ENCODE data around the gene LRMDA. TPM values are rescaled to one million over a fixed set of nuclear protein-coding genes. Genes with fewer than 3 reads are reported as not detected.

Gene LRMDA
- total and polyA plus RNA-seq, 2 of the 13 experiments (the other 11 are each of a cell fraction or from before 2014, with no cell fraction given) = 13.4 to 22.0 TPM

- no peak for TF ChIP-seq KLF16 (CRISPR knock-in tag; IDR thresholded peaks at IDR 0.05)
- no peak for TF ChIP-seq EP300 (IDR thresholded peaks at IDR 0.05; ENCODE audit: low read depth in 2 of 2, low read length in 2 of 2)
- no peak for TF ChIP-seq EP300 (CRISPR knock-in tag; IDR thresholded peaks at IDR 0.05; ENCODE audit: borderline replicate concordance)
- TF ChIP-seq TCF7L2 (IDR thresholded peaks at IDR 0.05; ENCODE audit: low read depth, low read length) = no peak
Measured at GRCh38 chr10:76072384-76072783, 641.0 kb downstream of the LRMDA start (continued).

- in situ Hi-C loops (cut with HindIII; ENCODE audit: extremely low pct_ligation_motif_present, low pct_unique_long_range_greater_than_20kb) = no loop called here
- no peak overlapping the region for H3K9ac ChIP-seq (ENCODE audit: insufficient read depth, low read depth, low read length)
- POLR2A ChIA-PET = no interaction called here
- FAIRE-seq (no peak), DNase-seq (ENCODE audit: low spot score) (no peak), ATAC-seq (no peak)
- WGBS (ENCODE audit: low lambda C conversion rate) = 92% methylated on average over 2 of the region's 2 CpGs
- H3K27me3 ChIP-seq (ENCODE audit: control insufficient read depth in 1 of 2, insufficient read depth in 2 of 2, low read length in 2 of 2) = no peaks in the 10 kb centered on the region
- no peak overlapping the region for H2AFZ ChIP-seq (ENCODE audit: low read length)
- H3K79me2 ChIP-seq (ENCODE audit: insufficient read depth, low read length) = no peaks in the 10 kb centered on the region
- TF ChIP-seq ZFAT (CRISPR knock-in tag; conservative IDR thresholded peaks at IDR 0.05) (no peak), ZNF451 (CRISPR knock-in tag; IDR thresholded peaks at IDR 0.05) (no peak)
- H3K9me3 ChIP-seq (ENCODE audit: low read length) = no peaks in the 10 kb centered on the region
- no TSS peak for BruUV-seq (replicated peaks)
- no peaks in the 10 kb centered on the region for H3K4me1 ChIP-seq (ENCODE audit: insufficient read depth, low read length)
- H4K20me1 ChIP-seq (ENCODE audit: insufficient read depth, low read length) = no peaks in the 10 kb centered on the region
- no peaks in the 10 kb centered on the region for H3K36me3 ChIP-seq (replicated peaks in 1 of 2; ENCODE audit: control insufficient read depth in 1 of 2, insufficient read depth in 2 of 2, low read length in 2 of 2)
- H3K27ac ChIP-seq (ENCODE audit: extremely low read length, insufficient read depth, low read length) = no peak overlapping the region
- H3K4me3 ChIP-seq (replicated peaks in 1 of 3; ENCODE audit: insufficient read depth in 1 of 3, low read depth in 2 of 3, low read length in 3 of 3) = no peak overlapping the region
- CTCF ChIA-PET (ENCODE audit: low intra/inter-chr PET ratio, low total read pairs) = no interaction called here
- intact Hi-C loops (cut with micrococcal nuclease; ENCODE audit: unreplicated experiment) = no loop called here
- no peak overlapping the region for H3K4me2 ChIP-seq (ENCODE audit: low read depth, low read length)
Measured at GRCh38 chr10:76073524-76073923, 642.1 kb downstream of the LRMDA start.

- no peak overlapping the region for H3K4me3 ChIP-seq (replicated peaks in 1 of 3; ENCODE audit: insufficient read depth in 1 of 3, low read depth in 2 of 3, low read length in 3 of 3)
- H3K9ac ChIP-seq (ENCODE audit: insufficient read depth, low read depth, low read length) = no peak overlapping the region
- intact Hi-C loops (cut with micrococcal nuclease; ENCODE audit: unreplicated experiment) (no loop called here), in situ Hi-C loops (cut with HindIII; ENCODE audit: extremely low pct_ligation_motif_present, low pct_unique_long_range_greater_than_20kb) (no loop called here)
- no peak overlapping the region for H2AFZ ChIP-seq (ENCODE audit: low read length)
- H3K27ac ChIP-seq (ENCODE audit: extremely low read length, insufficient read depth, low read length) = no peak overlapping the region
- CTCF ChIA-PET (ENCODE audit: low intra/inter-chr PET ratio, low total read pairs) = no interaction called here
- FAIRE-seq = no peak
- TF ChIP-seq ZNF138 (CRISPR knock-in tag; IDR thresholded peaks at IDR 0.05; ENCODE audit: low read depth) (no peak), RBAK (CRISPR knock-in tag; IDR thresholded peaks at IDR 0.05) (peak; percentile 87)
- ATAC-seq = no peak
- H3K36me3 ChIP-seq (replicated peaks in 1 of 2; ENCODE audit: control insufficient read depth in 1 of 2, insufficient read depth in 2 of 2, low read length in 2 of 2) = no peaks in the 10 kb centered on the region
- BruUV-seq (replicated peaks) = no TSS peak
- no peaks in the 10 kb centered on the region for H3K4me1 ChIP-seq (ENCODE audit: insufficient read depth, low read length)
- no peak overlapping the region for H3K4me2 ChIP-seq (ENCODE audit: low read depth, low read length)
- H3K27me3 ChIP-seq (ENCODE audit: control insufficient read depth in 1 of 2, insufficient read depth in 2 of 2, low read length in 2 of 2) = no peaks in the 10 kb centered on the region
- 100% methylated on average over 1 of the region's 1 CpG for WGBS (ENCODE audit: low lambda C conversion rate)
- no peaks in the 10 kb centered on the region for H4K20me1 ChIP-seq (ENCODE audit: insufficient read depth, low read length)
- no peaks in the 10 kb centered on the region for H3K9me3 ChIP-seq (ENCODE audit: low read length)
- no peaks in the 10 kb centered on the region for H3K79me2 ChIP-seq (ENCODE audit: insufficient read depth, low read length)
- POLR2A ChIA-PET = no interaction called here
- DNase-seq (ENCODE audit: low spot score) = no peak
Measured at GRCh38 chr10:76074659-76075058, 643.2 kb downstream of the LRMDA start.

Measured in HepG2 (cell line).